Right lung (tissue), 5 donors: ENCODE measurements around the gene PSMA6. TPM values are rescaled to one million over a fixed set of nuclear protein-coding genes. Genes with fewer than 3 reads are reported as not detected.
"Not testable (repeated sequence)": the region's sequence is repeated elsewhere in the genome, so short reads cannot be mapped to it uniquely, and the experiment has no call there.

ENCODE experiments used
- DNase-seq, 2 donors: peaks; one replicate each; pipeline ENCODE4 v3.0.0-alpha.2; 2013
- polyA plus RNA-seq, 5 donors: library from polyadenylated mRNA; unstranded; fragments of 120-200 nt; gene quantifications; one replicate each; pipeline versions ENCODE4 v1.2.1 to v1.2.3, GENCODE V29; 2013; ENCODE audit warnings: inconsistent platforms in 1 of 5, low replicate concordance in 1 of 5; ENCODE audit not compliant: insufficient read length in 5 of 5, insufficient read depth in 1 of 5

Gene PSMA6
- polyA plus RNA-seq, 5 donors: 150 to 191 (median 176) TPM

GRCh38 chr14:35317820-35318219, 25.6 kb downstream of the PSMA6 start:
- no peak for DNase-seq

GRCh38 chr14:35319509-35319908, 27.3 kb downstream of the PSMA6 start:
- DNase-seq: no peak

GRCh38 chr14:35320472-35320871, 28.3 kb downstream of the PSMA6 start:
- DNase-seq: no peak

GRCh38 chr14:35326375-35326774, 34.2 kb downstream of the PSMA6 start:
- DNase-seq: no peak

- DNase-seq: no peak
Measured at GRCh38 chr14:35331605-35332516, 39.7 kb downstream of the PSMA6 start.

- DNase-seq: no peak
Measured at GRCh38 chr14:35332517-35333263, 40.5 kb downstream of the PSMA6 start.

GRCh38 chr14:35333264-35333730, 41.1 kb downstream of the PSMA6 start:
- no peak for DNase-seq

GRCh38 chr14:35333797-35334743, 41.9 kb downstream of the PSMA6 start:
- no peak for DNase-seq

- no peak for DNase-seq
Measured at GRCh38 chr14:35335388-35336092, 43.4 kb downstream of the PSMA6 start.

- DNase-seq: not testable (repeated sequence)
Measured at GRCh38 chr14:35336171-35336493, 44.0 kb downstream of the PSMA6 start.

- DNase-seq: peak; percentile 85
Measured at GRCh38 chr14:35336494-35337268, 44.5 kb downstream of the PSMA6 start.

- no peak for DNase-seq
Measured at GRCh38 chr14:35337269-35338255, 45.4 kb downstream of the PSMA6 start.

GRCh38 chr14:35338731-35339405, 46.7 kb downstream of the PSMA6 start:
- no peak for DNase-seq

GRCh38 chr14:35339761-35340406, 47.7 kb downstream of the PSMA6 start:
- DNase-seq: no peak

- no peak for DNase-seq
Measured at GRCh38 chr14:35340616-35341453, 48.7 kb downstream of the PSMA6 start.

GRCh38 chr14:35341454-35341750, 49.2 kb downstream of the PSMA6 start:
- DNase-seq: no peak
